KMS-11 (cell line): ENCODE data around the gene L3MBTL1.
"Not testable (repeated sequence)": the region's sequence is repeated elsewhere in the genome, so short reads cannot be mapped to it uniquely, and the experiment has no call there.

ENCODE experiments used
- H2AFZ ChIP-seq: fragments of 200-600 bp; sonication (generic); 2 replicates; pipeline ENCODE4 v1.6.1; 2016; ENCODE audit warnings: antibody characterized with exemption, mixed run types, low read depth
- H3K27ac ChIP-seq: fragments of 200-600 bp; sonication (generic); 2 replicates; pipeline ENCODE4 v1.6.1; 2016; ENCODE audit warnings: mild to moderate bottlenecking, mixed run types
- H3K27me3 ChIP-seq: fragments of 200-600 bp; sonication (generic); 2 replicates; pipeline ENCODE4 v1.6.1; 2017; ENCODE audit warnings: mild to moderate bottlenecking, low read depth, mixed run types, moderate library complexity; ENCODE audit not compliant: insufficient read depth
- H3K36me3 ChIP-seq: fragments of 200-600 bp; sonication (generic); 2 replicates; pipeline ENCODE4 v1.6.1; 2017; ENCODE audit warnings: mild to moderate bottlenecking, mixed run types; ENCODE audit not compliant: insufficient read depth
- H3K4me1 ChIP-seq: fragments of 200-600 bp; sonication (generic); 2 replicates; pipeline ENCODE4 v1.6.1; 2016; ENCODE audit warnings: mild to moderate bottlenecking, low read depth, mixed run types; ENCODE audit not compliant: poor library complexity, severe bottlenecking
- H3K4me2 ChIP-seq: fragments of 200-600 bp; sonication (generic); 2 replicates; pipeline ENCODE4 v1.7.0; 2016; ENCODE audit warnings: mild to moderate bottlenecking, mixed run types
- H3K4me3 ChIP-seq: fragments of 200-600 bp; sonication (generic); IDR thresholded peaks from 2 replicates; pipeline ENCODE4 v1.6.1; 2017; ENCODE audit warnings: low read depth, low read length, mixed read lengths; ENCODE audit not compliant: insufficient read depth
- H3K79me2 ChIP-seq: fragments of 200-600 bp; sonication (generic); 2 replicates; pipeline ENCODE4 v1.6.1; 2016; ENCODE audit warnings: low read depth, mixed run types; ENCODE audit not compliant: insufficient read depth
- H3K9ac ChIP-seq: fragments of 200-600 bp; sonication (generic); 2 replicates; pipeline ENCODE4 v1.6.1; 2016; ENCODE audit warnings: mild to moderate bottlenecking, mixed run types
- H4K20me1 ChIP-seq: fragments of 200-600 bp; sonication (generic); 2 replicates; pipeline ENCODE4 v1.6.1; 2016; ENCODE audit warnings: mild to moderate bottlenecking, mixed run types; ENCODE audit not compliant: insufficient read depth
- TF ChIP-seq, protein P1 (sequence below): fragments of 200-600 bp; sonication (generic); conservative IDR thresholded peaks from 2 replicates; pipeline ENCODE4 v1.6.1; 2017; ENCODE audit warnings: low read depth, mild to moderate bottlenecking, antibody characterized with exemption, low read length, moderate library complexity, mixed read lengths

Gene L3MBTL1

DNA sequence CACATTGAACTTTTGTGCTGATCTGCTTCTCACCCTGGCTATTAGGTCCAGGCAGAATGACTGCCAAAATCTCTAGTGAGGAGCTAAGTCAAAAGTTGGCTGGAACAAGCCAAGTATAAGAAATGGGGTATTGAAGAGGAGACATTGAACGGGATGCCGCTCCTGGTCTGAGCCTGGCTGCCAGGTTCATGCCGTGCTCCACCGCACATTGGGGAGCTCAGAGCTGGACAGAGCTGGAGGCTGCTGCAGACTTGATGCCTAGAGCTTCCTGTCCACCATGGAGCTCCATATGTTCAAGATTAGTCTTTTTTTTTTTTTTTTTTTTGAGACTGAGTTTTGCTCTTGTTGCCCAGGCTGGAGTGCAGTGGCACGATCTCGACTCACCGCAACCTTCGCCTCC is 79.1 kb downstream of the L3MBTL1 start:
- H3K27me3 ChIP-seq, result no peaks in the 10 kb centered on the region
- H3K4me1 ChIP-seq, result peaks cover 30% of the 10 kb centered on the region
- H4K20me1 ChIP-seq, result no peaks in the 10 kb centered on the region
- H3K36me3 ChIP-seq, result no peaks in the 10 kb centered on the region
- no peaks in the 10 kb centered on the region for H3K79me2 ChIP-seq
- H3K4me3 ChIP-seq, result no peak overlapping the region
- H3K9ac ChIP-seq, result no peak overlapping the region
- H3K4me2 ChIP-seq, result no peak overlapping the region
- no peak overlapping the region for H2AFZ ChIP-seq
- H3K27ac ChIP-seq, result no peak overlapping the region
- TF ChIP-seq, protein P1, sequence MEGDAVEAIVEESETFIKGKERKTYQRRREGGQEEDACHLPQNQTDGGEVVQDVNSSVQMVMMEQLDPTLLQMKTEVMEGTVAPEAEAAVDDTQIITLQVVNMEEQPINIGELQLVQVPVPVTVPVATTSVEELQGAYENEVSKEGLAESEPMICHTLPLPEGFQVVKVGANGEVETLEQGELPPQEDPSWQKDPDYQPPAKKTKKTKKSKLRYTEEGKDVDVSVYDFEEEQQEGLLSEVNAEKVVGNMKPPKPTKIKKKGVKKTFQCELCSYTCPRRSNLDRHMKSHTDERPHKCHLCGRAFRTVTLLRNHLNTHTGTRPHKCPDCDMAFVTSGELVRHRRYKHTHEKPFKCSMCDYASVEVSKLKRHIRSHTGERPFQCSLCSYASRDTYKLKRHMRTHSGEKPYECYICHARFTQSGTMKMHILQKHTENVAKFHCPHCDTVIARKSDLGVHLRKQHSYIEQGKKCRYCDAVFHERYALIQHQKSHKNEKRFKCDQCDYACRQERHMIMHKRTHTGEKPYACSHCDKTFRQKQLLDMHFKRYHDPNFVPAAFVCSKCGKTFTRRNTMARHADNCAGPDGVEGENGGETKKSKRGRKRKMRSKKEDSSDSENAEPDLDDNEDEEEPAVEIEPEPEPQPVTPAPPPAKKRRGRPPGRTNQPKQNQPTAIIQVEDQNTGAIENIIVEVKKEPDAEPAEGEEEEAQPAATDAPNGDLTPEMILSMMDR, result no peak

GRCh38 chr20:43588526-43588925 is 81.0 kb downstream of the L3MBTL1 start:
- not testable (repeated sequence) for H3K9ac ChIP-seq, H3K27me3 ChIP-seq, H3K4me3 ChIP-seq, H3K36me3 ChIP-seq, H4K20me1 ChIP-seq, H3K27ac ChIP-seq, H3K4me2 ChIP-seq, H2AFZ ChIP-seq, H3K79me2 ChIP-seq
- peaks cover 27% of the 10 kb centered on the region for H3K4me1 ChIP-seq

DNA sequence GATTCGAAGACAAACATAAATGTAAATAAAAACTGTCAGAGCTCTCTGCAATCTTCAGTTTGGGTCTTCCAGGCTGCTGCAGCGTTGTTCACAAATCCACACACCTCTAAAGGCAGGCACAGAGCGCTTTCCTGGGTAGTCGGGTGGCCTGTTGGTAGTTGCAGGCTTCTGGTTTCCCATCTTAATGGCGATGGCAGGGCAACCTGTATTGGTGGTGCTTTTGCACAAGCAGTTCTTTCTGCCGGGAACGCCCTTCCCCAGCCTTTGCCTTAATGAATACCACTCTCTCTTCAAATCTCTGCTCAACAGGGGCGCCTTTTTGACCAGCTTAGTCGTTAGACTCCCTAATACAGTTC is 82.5 kb downstream of the L3MBTL1 start:
- Histone ChIP-seq H3K27ac (peak overlapping the region; percentile 48; the same call in 1 of the 2 replicates), H3K4me2 (peak overlapping the region; percentile 56), H3K36me3 (no peaks in the 10 kb centered on the region), H3K9ac (peak overlapping the region; percentile 54; the same call in 1 of the 2 replicates), H3K4me3 (peak overlapping the region; percentile 57), H3K4me1 (peaks cover 14% of the 10 kb centered on the region), H2AFZ (peak overlapping the region; percentile 77), H4K20me1 (no peaks in the 10 kb centered on the region), H3K27me3 (no peaks in the 10 kb centered on the region), H3K79me2 (peaks cover 6% of the 10 kb centered on the region; the same call in 1 of the 2 replicates)
- TF ChIP-seq, protein P1, result no peak

GRCh38 chr20:43590392-43591303 is 83.2 kb downstream of the L3MBTL1 start, which contains the start of gene IFT52:
TSS of gene IFT52 (plus strand) at chr20:43590937. CDS start at chr20:43594699, 3,762 bp downstream.
- TF ChIP-seq, protein P1, result no peak
- peak within 1 kb of the TSS; percentile 77 for H2AFZ ChIP-seq
- H3K36me3 ChIP-seq, result no peaks in the 10 kb centered on the region
- peaks cover 14% of the 10 kb centered on the region for H3K4me1 ChIP-seq
- no peaks in the 10 kb centered on the region for H3K27me3 ChIP-seq
- H3K27ac ChIP-seq, result peak within 1 kb of the TSS; percentile 48; the same call in 1 of the 2 replicates
- H4K20me1 ChIP-seq, result no peaks in the 10 kb centered on the region
- peaks cover 6% of the 10 kb centered on the region; the same call in 1 of the 2 replicates for H3K79me2 ChIP-seq
- H3K9ac ChIP-seq, result peak within 1 kb of the TSS; percentile 54; the same call in 1 of the 2 replicates
- H3K4me2 ChIP-seq, result peak within 1 kb of the TSS; percentile 81
- peak within 1 kb of the TSS; percentile 57 for H3K4me3 ChIP-seq
